H1 (cell line): ENCODE measurements around the gene GSG1L2.

ENCODE experiments used
- BACH1 ChIP-seq: IDR thresholded peaks from 2 replicates; pipeline ENCODE4 v1.6.1; 2012; ENCODE audit warnings: low read length, improper control_type of control experiment
- CHD1 ChIP-seq: IDR thresholded peaks from 2 replicates; pipeline ENCODE4 v1.6.1; 2012; ENCODE audit warnings: low read depth, low read length, improper control_type of control experiment
- EZH2 ChIP-seq: fragments of 200-600 bp; sonication (generic); IDR thresholded peaks from 2 replicates; pipeline ENCODE4 v1.7.1; 2012; ENCODE audit warnings: low read depth, mild to moderate bottlenecking, moderate library complexity, low read length, inconsistent platforms; ENCODE audit not compliant: severe bottlenecking
- GTF2F1 ChIP-seq: IDR thresholded peaks from 2 replicates; pipeline ENCODE4 v1.6.1; 2012; ENCODE audit warnings: low read depth, low read length, improper control_type of control experiment, borderline replicate concordance
- JUN ChIP-seq: IDR thresholded peaks from 2 replicates; pipeline ENCODE4 v1.6.1; 2011; ENCODE audit warnings: low read depth, mild to moderate bottlenecking, improper control_type of control experiment, low read length
- POLR2A ChIP-seq, 2 experiments: IDR thresholded peaks; 1 replicate in 1 of 2; 2 replicates in 1 of 2; pipeline ENCODE4 v1.6.1; 2011; ENCODE audit warnings: low read depth in 2 of 2, low read length in 2 of 2, mild to moderate bottlenecking in 2 of 2; ENCODE audit errors: control extremely low read depth in 1 of 2
- POLR2AphosphoS5 ChIP-seq: IDR thresholded peaks from 2 replicates; pipeline ENCODE4 v1.6.1; 2011; ENCODE audit warnings: low read depth, low read length
- RAD21 ChIP-seq, 2 experiments: IDR thresholded peaks in 1 of 2; conservative IDR thresholded peaks in 1 of 2; 2 replicates each; pipeline ENCODE4 v1.6.1; 2011; ENCODE audit warnings: low read depth in 2 of 2, low read length in 2 of 2, improper control_type of control experiment in 1 of 2, inconsistent platforms in 1 of 2, mild to moderate bottlenecking in 1 of 2, moderate library complexity in 1 of 2
- TF ChIP-seq, protein P1 (sequence below), 3 experiments: IDR thresholded peaks; 1 replicate in 2 of 3; 2 replicates in 1 of 3; pipeline versions ENCODE4 v1.5.1 to v1.6.1; 2011; ENCODE audit warnings: low read length in 3 of 3, mild to moderate bottlenecking in 3 of 3, inconsistent platforms in 2 of 3, low read depth in 1 of 3, moderate library complexity in 1 of 3; ENCODE audit not compliant: insufficient read depth in 1 of 3; ENCODE audit errors: control extremely low read depth in 1 of 3

DNA sequence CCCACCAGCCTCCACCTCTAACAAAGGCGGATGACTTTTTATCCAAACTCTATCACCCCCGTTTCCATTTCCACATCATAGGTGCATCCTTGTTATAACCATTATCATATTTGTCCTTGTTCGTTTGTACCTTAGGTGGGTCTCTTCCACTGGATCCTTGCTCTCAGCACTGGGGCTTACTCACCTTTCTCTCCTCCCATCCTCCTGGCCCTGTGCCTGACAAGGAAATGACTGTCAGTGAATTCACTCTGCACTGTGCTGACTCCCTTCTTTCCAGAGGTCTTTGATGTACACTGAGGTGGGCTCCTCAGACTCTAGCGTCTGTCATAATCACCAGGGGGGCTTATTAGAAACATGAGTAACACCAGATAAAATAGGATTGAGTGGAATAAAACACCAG is 3.1 kb downstream of the GSG1L2 start:
- TF ChIP-seq POLR2A (IDR thresholded peaks at IDR 0.05; ENCODE audit: control extremely low read depth in 1 of 2, low read depth in 2 of 2, low read length in 2 of 2) (no peak), RAD21 (IDR thresholded peaks at IDR 0.05 in 1 of 2, conservative IDR thresholded peaks at IDR 0.05 in 1 of 2; ENCODE audit: low read depth in 2 of 2, low read length in 2 of 2) (no peak), GTF2F1 (no peak), EZH2 (no peak), JUN (no peak), POLR2AphosphoS5 (no peak), BACH1 (no peak), CHD1 (no peak)
- TF ChIP-seq, protein P1, sequence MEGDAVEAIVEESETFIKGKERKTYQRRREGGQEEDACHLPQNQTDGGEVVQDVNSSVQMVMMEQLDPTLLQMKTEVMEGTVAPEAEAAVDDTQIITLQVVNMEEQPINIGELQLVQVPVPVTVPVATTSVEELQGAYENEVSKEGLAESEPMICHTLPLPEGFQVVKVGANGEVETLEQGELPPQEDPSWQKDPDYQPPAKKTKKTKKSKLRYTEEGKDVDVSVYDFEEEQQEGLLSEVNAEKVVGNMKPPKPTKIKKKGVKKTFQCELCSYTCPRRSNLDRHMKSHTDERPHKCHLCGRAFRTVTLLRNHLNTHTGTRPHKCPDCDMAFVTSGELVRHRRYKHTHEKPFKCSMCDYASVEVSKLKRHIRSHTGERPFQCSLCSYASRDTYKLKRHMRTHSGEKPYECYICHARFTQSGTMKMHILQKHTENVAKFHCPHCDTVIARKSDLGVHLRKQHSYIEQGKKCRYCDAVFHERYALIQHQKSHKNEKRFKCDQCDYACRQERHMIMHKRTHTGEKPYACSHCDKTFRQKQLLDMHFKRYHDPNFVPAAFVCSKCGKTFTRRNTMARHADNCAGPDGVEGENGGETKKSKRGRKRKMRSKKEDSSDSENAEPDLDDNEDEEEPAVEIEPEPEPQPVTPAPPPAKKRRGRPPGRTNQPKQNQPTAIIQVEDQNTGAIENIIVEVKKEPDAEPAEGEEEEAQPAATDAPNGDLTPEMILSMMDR (IDR thresholded peaks at IDR 0.05; ENCODE audit: control extremely low read depth in 1 of 3, insufficient read depth in 1 of 3, low read depth in 1 of 3, low read length in 3 of 3), result no peak
